Fibroblast of villous mesenchyme (primary cell): ENCODE data around the gene MBD5. TPM values are rescaled to one million over a fixed set of nuclear protein-coding genes. Genes with fewer than 3 reads are reported as not detected.
A peak's percentile ranks its signal among the peaks of the same experiment; 100 is the strongest.

Source experiments
- DNase-seq: peaks from one replicate; pipeline ENCODE4 v3.0.0-alpha.2; 2010; ENCODE audit warnings: low read depth
- H3K4me3 ChIP-seq: 2 replicates; pipeline ENCODE4 v1.5.1; 2011; ENCODE audit warnings: low read depth, mild to moderate bottlenecking, low read length
- total RNA-seq: library from RNA; depleted of rRNA; stranded (reverse); fragments of >200 nt; gene quantifications from 2 replicates; pipeline ENCODE4 v1.2.3, GENCODE V29; 2012
- TF ChIP-seq, protein P1 (sequence below): IDR thresholded peaks from 2 replicates; pipeline ENCODE4 v1.5.1; 2012; ENCODE audit warnings: low read depth, mild to moderate bottlenecking, low read length; ENCODE audit not compliant: insufficient read depth

MBD5 gene
- total RNA-seq, 1 donor, result 35.0 TPM

DNA sequence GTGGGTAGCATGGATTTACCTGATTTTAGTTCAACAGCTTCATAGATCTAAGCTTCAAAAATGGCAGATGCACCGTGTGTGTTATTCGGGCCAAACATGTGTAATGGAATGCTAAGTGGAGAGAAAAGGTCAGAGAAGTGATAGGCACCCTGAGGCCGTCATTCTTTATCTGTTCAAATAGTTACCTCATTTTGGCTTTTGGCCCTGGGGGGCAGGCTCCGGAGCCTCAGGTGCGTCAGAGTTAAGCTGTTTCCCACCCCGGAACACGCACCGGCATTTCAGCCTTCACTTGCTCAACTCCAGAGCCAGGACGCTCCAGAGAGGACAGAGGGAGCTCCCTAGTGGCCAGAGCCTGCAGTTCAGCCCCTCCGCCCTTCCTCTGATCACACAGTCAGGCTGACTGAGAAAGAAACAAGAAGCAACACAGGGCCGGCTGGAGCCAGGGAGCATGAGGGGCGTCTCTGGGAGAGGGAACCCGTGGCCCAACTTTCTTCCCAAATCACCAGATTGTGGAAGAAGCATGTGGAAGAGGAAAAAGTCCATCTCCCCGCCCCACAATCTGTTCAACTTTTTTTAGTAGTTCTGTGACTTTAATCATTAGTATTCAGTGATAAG is 488.5 kb downstream of the MBD5 start:
- TF ChIP-seq, protein P1, sequence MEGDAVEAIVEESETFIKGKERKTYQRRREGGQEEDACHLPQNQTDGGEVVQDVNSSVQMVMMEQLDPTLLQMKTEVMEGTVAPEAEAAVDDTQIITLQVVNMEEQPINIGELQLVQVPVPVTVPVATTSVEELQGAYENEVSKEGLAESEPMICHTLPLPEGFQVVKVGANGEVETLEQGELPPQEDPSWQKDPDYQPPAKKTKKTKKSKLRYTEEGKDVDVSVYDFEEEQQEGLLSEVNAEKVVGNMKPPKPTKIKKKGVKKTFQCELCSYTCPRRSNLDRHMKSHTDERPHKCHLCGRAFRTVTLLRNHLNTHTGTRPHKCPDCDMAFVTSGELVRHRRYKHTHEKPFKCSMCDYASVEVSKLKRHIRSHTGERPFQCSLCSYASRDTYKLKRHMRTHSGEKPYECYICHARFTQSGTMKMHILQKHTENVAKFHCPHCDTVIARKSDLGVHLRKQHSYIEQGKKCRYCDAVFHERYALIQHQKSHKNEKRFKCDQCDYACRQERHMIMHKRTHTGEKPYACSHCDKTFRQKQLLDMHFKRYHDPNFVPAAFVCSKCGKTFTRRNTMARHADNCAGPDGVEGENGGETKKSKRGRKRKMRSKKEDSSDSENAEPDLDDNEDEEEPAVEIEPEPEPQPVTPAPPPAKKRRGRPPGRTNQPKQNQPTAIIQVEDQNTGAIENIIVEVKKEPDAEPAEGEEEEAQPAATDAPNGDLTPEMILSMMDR, result peak; percentile 99
- H3K4me3 ChIP-seq, result peak overlapping the region; percentile 39
- DNase-seq, result peak; percentile 79

GRCh38 chr2:148511883-148512282 is 491.0 kb downstream of the MBD5 start:
- H3K4me3 ChIP-seq, result no peak overlapping the region
- TF ChIP-seq, protein P1, result no peak
- DNase-seq, result no peak

- DNase-seq, result no peak
- TF ChIP-seq, protein P1, result no peak
- H3K4me3 ChIP-seq, result no peak overlapping the region
These were observed 491.6 kb downstream of the MBD5 start for GRCh38 chr2:148512501-148512900.

DNA sequence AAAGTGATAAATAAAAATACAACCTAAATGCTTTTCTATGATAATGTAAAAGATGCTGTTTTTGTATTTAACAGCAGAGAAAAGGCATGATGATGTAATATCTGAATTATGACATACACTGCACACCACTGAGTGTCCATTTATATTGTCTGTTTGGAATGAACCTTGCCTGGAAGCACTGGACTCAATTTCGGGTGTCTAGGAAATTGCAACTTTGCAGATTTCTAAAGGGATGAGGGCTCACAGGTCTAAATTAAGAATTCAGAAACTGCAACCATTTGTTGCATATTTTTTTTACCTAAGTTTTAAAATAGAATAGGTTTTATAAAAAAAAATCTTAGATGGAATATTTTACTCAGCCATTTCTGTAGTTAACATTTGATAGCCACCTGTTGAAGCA is 492.5 kb downstream of the MBD5 start:
- TF ChIP-seq, protein P1, result no peak
- H3K4me3 ChIP-seq, result no peak overlapping the region
- DNase-seq, result no peak

DNA sequence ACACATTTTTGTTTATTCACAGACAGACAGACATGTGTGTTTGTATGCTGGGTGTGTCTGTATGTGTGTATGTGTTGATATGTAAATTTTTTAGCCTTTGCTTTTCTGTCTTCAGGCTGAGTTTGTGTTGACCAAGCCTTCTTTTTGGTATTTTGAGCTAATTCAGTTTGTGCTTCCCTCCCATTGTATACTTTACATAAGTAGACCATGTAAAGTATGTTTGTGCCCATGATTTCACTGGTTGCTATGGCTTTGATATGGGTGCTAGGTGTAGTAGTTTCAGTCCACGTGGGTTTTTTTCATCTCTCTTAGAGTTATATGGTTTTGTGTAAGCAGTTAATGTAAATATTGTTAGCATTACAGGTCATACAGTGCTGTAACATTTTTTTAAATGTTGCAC is 494.2 kb downstream of the MBD5 start:
- TF ChIP-seq, protein P1, result no peak
- DNase-seq, result no peak
- no peak overlapping the region for H3K4me3 ChIP-seq

- TF ChIP-seq, protein P1, result no peak
- H3K4me3 ChIP-seq, result no peak overlapping the region
- DNase-seq, result no peak
These were observed 495.1 kb downstream of the MBD5 start for GRCh38 chr2:148515976-148516375.

GRCh38 chr2:148517296-148517695 is 496.4 kb downstream of the MBD5 start:
- DNase-seq, result no peak
- TF ChIP-seq, protein P1, result no peak
- H3K4me3 ChIP-seq, result no peak overlapping the region
